ENCODE measurements around the gene DOCK1.

The DOCK1 gene

GRCh38 chr10:126905776-126906703 is 812 bp downstream of the DOCK1 start:
- no peak for TF ChIP-seq CTCF (conservative IDR thresholded peaks at IDR 0.05)
- no peak for TF ChIP-seq ZFX (IDR thresholded peaks at IDR 0.05)
- peak overlapping the region; percentile 66 for H3K27ac ChIP-seq

- no peak overlapping the region for H3K27ac ChIP-seq
- no peak for TF ChIP-seq CTCF (conservative IDR thresholded peaks at IDR 0.05)
- TF ChIP-seq ZFX (IDR thresholded peaks at IDR 0.05) = no peak
Observed at GRCh38 chr10:126906704-126907422, 1.6 kb downstream of the DOCK1 start.

DNA sequence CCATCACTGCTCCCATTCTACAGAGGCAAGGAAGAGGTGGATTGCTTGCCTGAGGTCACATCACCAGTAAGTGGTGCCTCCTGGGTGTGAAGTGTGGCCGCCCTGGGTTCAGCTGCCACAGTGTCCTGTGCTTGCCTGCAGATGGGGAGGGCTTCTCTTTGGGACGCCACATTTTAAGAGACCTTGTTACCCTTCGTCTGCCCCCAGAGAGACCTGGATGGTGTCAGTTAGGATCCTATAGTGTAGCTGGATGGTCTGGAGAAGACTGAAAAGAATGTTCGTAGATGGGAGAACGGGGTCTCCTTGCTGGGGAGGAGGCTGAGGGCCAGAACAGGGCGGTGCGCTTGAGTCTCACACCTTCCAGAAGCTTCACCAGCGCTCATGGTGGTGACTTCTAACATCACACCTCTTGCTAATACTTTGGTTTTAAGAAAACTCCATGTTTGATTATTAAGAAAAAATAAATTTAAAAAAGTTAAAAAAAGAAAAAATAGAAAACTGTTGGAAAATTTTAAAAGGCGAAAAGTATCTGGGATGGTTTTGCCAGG is 2.3 kb downstream of the DOCK1 start:
- no peak overlapping the region for H3K27ac ChIP-seq
- TF ChIP-seq ZFX (IDR thresholded peaks at IDR 0.05) (no peak), CTCF (conservative IDR thresholded peaks at IDR 0.05) (no peak)

DNA sequence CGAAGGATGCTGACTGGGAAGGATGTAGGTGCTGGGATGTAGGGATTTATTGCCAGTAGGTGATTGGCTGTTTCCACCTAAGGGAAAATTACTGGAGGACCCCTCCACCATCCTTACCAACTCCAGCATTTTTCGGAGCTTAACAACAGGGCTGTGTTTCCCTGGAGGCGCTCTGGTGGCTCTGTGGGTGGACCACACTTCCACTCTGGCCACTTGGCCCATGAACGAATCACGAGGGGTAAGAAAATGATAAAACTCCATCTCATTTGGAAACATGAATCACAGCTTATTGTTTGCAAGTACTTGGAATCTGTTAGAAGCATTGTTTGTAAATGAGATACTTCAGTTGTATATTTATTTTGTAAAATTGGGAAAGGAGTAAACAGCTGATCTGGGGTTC is 3.0 kb downstream of the DOCK1 start:
- no peak overlapping the region for H3K27ac ChIP-seq
- TF ChIP-seq ZFX (IDR thresholded peaks at IDR 0.05) (no peak), CTCF (conservative IDR thresholded peaks at IDR 0.05) (no peak)

DNA sequence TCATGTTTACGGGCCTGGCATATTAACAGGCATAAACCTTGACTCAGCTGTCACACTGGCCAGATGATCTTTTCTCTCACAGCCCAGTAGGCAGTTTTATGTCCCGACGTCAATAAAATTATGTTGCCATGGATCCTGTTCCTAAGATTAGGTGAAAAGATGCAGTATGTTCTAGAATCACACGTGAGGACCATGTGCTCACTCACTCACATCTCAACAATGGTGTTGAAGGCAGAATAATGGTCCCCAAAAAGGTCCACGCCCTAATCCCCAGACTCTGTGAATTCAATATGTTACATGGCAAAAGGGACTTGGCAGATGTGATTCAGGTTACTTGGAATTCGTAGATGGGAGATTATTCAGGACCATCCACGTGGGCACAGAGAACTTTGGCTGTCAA is 3.5 kb downstream of the DOCK1 start:
- no peak overlapping the region for H3K27ac ChIP-seq

GRCh38 chr10:126909147-126909546 is 3.9 kb downstream of the DOCK1 start:
- H3K27ac ChIP-seq = no peak overlapping the region
- no peak for TF ChIP-seq CTCF (conservative IDR thresholded peaks at IDR 0.05)
- TF ChIP-seq ZFX (IDR thresholded peaks at IDR 0.05) = no peak

More for the DNA sequence above, 3.5 kb downstream of the DOCK1 start:
- TF ChIP-seq CTCF (conservative IDR thresholded peaks at IDR 0.05) = no peak
- no peak for TF ChIP-seq ZFX (IDR thresholded peaks at IDR 0.05)

GRCh38 chr10:126910196-126910595 is 5.0 kb downstream of the DOCK1 start:
- H3K27ac ChIP-seq = no peak overlapping the region
- TF ChIP-seq CTCF (conservative IDR thresholded peaks at IDR 0.05) = no peak
- no peak for TF ChIP-seq ZFX (IDR thresholded peaks at IDR 0.05)

Measured in C4-2B (cell line).